HG02610 (cell line): ENCODE data around the gene GOLGA8Q.
"Not testable (repeated sequence)": the region's sequence is repeated elsewhere in the genome, so short reads cannot be mapped to it uniquely, and the experiment has no call there.

Source experiments
- ATAC-seq: cut with Tn5 transposase; IDR thresholded peaks from one replicate; pipeline ENCODE4 v1.9.1; 2021; ENCODE audit warnings: mild to moderate bottlenecking, moderate library complexity; ENCODE audit not compliant: unreplicated experiment

GOLGA8Q gene

GRCh38 chr15:30551750-30552149 lies at the start of gene GOLGA8Q:
GOLGA8Q (plus strand) TSS chr15:30552050; CDS start chr15:30552078, 28 bp downstream.
- ATAC-seq: not testable (repeated sequence)

GRCh38 chr15:30502904-30503781 lies 48.7 kb upstream of the GOLGA8Q start:
- not testable (repeated sequence) for ATAC-seq

- not testable (repeated sequence) for ATAC-seq
Measured at GRCh38 chr15:30504162-30504843, 47.5 kb upstream of the GOLGA8Q start.

DNA sequence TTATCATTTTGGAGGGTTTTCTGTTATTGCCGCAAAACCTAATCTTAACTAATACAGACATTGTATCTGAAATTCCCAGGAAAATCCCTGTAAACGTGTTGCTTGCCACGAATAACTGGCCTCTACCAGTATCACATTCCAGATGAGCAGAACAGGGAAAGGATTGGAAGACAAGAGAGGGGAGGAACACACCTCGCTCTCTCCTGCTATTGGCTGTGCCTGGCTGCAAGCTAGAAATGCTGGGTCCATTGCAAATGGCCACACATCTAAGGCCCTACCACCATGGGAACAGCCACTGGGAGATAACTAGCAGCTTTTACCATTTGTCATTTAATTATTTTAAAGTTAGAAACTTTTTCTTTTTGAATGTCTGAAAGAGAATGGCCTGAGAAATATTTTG lies 37.3 kb upstream of the GOLGA8Q start:
- not testable (repeated sequence) for ATAC-seq

GRCh38 chr15:30523453-30524243 lies 28.2 kb upstream of the GOLGA8Q start:
- not testable (repeated sequence) for ATAC-seq

- not testable (repeated sequence) for ATAC-seq
Measured at GRCh38 chr15:30525912-30526311, 25.9 kb upstream of the GOLGA8Q start.

DNA sequence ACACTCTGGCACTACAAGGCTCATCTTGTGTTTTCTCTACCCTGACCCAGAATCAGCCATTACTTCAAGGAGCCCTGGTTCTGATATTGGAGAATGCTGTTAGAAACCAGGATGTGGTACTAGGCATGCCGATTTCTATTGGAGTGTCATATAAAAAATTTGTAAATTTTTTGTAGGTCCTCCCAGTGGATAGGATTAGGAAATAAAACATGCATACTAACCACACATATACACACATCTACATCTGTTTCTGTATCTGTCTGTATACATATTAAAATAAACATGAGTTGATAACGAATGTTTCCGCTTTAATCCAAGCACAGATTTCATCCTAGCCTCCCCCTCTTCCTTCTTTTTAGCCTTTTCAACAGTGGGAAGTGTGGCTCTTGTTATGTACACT lies 22.8 kb upstream of the GOLGA8Q start:
- not testable (repeated sequence) for ATAC-seq

GRCh38 chr15:30566949-30567348 lies 15.1 kb downstream of the GOLGA8Q start:
- ATAC-seq: not testable (repeated sequence)

GRCh38 chr15:30573012-30573491 lies 21.2 kb downstream of the GOLGA8Q start:
- not testable (repeated sequence) for ATAC-seq

DNA sequence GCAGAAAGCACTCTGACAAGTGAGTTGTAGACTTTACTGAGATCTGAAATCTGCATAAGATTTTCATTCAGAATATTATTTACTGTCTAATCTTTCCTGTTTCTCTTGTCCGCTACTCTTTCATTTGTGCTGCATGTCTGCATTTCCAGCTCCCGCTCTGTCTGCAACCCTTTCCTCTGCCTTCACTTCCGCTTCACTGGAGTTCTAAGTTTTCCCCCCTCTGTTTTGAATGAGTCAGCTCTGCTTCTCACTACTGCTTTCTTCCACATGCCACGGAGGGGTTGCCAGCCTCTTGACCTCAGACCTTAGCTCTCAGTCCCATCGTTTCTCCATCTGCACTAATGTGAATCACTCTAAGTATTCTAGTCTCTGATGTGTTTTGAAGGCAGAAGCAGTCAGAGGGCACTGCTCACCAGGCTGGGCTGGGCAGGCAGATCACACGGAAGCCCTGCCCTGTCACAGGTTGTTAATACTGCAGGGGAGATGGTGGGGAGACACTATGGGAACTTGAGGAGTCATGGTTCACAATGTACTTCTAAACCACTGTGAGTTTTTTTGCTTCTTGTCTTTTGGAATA lies 27.6 kb downstream of the GOLGA8Q start:
- not testable (repeated sequence) for ATAC-seq

DNA sequence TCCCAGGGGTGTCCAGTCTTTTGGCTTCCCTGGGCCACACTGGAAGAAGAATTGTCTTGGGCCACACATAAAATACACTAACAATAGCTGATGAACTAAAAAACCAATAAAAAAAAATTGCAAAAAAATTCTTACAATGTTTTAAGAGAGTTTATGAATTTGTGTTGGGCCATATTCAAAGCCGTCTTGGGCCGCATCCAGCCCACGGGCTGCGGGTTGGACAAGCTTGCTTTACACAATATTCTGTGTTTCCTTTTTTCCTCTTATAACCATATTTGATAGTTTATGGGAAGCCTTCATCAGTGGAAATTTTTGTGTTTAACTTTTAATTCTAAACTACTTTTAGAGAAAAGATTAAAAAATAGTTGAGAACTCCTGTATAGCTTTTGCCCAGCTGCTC lies 28.9 kb downstream of the GOLGA8Q start:
- not testable (repeated sequence) for ATAC-seq

DNA sequence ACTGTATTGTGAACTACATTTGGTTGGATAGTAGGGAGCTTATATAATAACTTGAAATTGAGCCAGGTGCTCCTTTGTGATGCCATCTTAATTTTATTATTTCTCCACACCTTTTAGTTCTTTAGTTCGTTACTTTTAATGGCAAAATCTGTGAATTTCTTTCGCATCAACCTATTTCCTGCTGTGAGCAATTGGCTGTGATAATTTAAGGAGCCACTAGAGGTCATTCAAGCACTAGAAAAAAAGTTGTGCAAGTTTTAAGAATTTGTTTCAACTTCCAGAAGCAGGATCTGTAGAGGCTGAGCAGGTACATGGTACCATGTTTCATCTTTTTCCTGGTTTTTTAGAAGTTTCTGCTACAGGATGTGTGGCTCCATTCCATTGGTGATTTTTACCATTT lies 47.1 kb downstream of the GOLGA8Q start:
- ATAC-seq: not testable (repeated sequence)

DNA sequence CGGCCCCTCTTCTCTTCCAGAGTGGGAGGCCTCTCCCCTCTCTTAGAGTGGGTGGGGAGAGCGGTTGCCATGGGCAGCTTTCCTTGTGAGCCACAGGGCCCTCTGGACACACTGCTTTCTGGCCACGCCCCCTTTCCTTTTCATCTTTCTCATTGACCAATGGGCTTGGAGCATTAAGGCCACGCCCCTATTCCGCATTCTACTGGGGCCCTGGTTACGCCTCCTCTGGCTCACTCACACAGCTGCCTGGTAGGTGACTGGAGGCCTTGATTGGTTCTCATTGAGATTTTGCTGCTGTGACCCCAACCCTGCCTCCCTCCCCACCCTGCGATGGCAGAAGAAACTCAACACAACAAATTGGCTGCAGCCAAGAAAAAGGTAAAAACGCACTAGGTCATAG lies 51.9 kb downstream of the GOLGA8Q start, which contains the start of gene GOLGA8H:
Gene GOLGA8H (plus strand): TSS at position 233 of the 400 bp plus-strand sequence. CDS start 98 bp downstream, at position 331.
- not testable (repeated sequence) for ATAC-seq
